ENCODE data around the gene CCDC102B.

The CCDC102B gene

DNA sequence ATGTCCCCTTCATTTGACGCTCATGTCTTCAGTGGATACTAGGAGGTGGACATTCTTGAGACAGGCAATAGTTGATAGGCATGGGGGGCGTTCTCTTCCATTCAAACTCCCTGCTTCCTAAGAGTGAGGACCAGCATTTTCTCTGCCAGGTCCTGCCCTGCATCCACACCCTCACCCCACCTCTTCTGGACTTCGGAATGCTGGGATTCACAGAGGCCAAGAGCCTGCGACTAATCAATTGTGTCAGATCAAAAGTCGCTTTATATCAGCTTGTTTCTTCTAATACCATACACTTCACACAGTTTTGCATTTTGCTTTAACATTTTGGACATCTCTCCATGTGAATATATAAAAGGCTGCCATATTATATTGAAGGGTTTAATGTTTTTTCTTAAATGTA, 210.7 kb downstream of the CCDC102B start:
- Histone ChIP-seq H3K9me3 (ENCODE audit: severe bottlenecking) (no peaks in the 10 kb centered on the region), H3K4me1 (ENCODE audit: insufficient read depth, poor library complexity, severe bottlenecking) (no peaks in the 10 kb centered on the region), H3K27me3 (ENCODE audit: insufficient read depth, poor library complexity, severe bottlenecking) (no peaks in the 10 kb centered on the region), H3K4me3 (ENCODE audit: severe bottlenecking) (no peak overlapping the region), H3K36me3 (ENCODE audit: low read depth) (no peaks in the 10 kb centered on the region), H3K27ac (ENCODE audit: poor library complexity, severe bottlenecking) (no peak overlapping the region)
- ATAC-seq (ENCODE audit: low read depth) (no peak), DNase-seq (ENCODE audit: low spot score) (no peak)
- TF ChIP-seq, protein P1, sequence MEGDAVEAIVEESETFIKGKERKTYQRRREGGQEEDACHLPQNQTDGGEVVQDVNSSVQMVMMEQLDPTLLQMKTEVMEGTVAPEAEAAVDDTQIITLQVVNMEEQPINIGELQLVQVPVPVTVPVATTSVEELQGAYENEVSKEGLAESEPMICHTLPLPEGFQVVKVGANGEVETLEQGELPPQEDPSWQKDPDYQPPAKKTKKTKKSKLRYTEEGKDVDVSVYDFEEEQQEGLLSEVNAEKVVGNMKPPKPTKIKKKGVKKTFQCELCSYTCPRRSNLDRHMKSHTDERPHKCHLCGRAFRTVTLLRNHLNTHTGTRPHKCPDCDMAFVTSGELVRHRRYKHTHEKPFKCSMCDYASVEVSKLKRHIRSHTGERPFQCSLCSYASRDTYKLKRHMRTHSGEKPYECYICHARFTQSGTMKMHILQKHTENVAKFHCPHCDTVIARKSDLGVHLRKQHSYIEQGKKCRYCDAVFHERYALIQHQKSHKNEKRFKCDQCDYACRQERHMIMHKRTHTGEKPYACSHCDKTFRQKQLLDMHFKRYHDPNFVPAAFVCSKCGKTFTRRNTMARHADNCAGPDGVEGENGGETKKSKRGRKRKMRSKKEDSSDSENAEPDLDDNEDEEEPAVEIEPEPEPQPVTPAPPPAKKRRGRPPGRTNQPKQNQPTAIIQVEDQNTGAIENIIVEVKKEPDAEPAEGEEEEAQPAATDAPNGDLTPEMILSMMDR (IDR thresholded peaks at IDR 0.05; ENCODE audit: poor library complexity, severe bottlenecking), result no peak

DNA sequence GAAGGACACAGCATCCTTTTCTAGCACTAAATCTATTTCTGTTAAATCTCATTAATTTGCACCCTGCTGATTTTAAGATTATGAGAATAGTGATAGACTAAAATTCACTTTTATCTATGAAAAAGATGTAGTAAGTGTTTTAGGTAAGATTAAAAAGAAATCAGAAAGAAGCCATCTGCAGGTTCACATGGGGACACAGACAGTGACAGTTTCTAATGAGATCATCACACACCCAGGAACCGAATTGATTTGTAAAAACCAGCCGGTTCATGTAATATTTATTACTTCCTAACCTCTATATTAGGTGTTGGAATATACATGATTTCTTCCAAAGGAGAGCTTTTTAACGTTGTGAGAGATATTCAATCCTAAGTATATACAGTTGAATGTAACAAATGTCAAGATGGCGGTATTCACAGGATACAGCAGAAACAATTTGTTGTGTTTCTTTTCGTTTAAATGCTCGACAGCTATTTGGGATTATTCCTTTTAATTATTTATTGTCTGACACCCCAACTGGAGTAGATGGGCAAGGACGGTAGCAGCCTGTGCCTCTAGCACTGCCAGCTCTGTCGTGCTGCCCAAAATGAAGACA, 223.4 kb downstream of the CCDC102B start:
- TF ChIP-seq, protein P1 (IDR thresholded peaks at IDR 0.05; ENCODE audit: poor library complexity, severe bottlenecking), result no peak

DNA sequence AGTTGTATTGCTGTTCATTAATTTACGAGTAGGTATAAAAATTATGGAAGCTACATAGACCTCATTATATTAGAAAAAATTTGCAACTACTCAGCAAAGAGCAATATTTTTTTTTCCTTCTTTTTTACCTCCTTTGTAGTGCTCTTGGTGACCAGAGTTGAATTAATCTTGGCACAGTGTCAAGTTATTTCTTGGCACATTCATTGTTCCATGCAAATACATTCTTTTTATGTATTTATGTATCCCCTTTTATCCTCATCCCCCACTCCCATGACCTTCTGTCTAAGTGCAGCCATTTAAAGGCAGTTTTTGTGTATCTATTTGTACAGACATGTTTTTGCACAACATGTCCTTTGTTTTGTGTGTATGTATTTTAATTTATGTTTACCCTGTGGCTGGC, 224.5 kb downstream of the CCDC102B start:
- DNase-seq (ENCODE audit: low spot score), result no peak

More for the DNA sequence above, 223.4 kb downstream of the CCDC102B start:
- peaks cover 7% of the 10 kb centered on the region for H3K27me3 ChIP-seq (ENCODE audit: insufficient read depth, poor library complexity, severe bottlenecking)
- H3K9me3 ChIP-seq (ENCODE audit: severe bottlenecking), result peaks cover 3% of the 10 kb centered on the region
- DNase-seq (ENCODE audit: low spot score) (no peak), ATAC-seq (ENCODE audit: low read depth) (no peak)
- no peak overlapping the region for H3K4me3 ChIP-seq (ENCODE audit: severe bottlenecking)
- H3K36me3 ChIP-seq (ENCODE audit: low read depth), result no peaks in the 10 kb centered on the region
- no peaks in the 10 kb centered on the region for H3K4me1 ChIP-seq (ENCODE audit: insufficient read depth, poor library complexity, severe bottlenecking)
- H3K27ac ChIP-seq (ENCODE audit: poor library complexity, severe bottlenecking), result no peak overlapping the region

DNA sequence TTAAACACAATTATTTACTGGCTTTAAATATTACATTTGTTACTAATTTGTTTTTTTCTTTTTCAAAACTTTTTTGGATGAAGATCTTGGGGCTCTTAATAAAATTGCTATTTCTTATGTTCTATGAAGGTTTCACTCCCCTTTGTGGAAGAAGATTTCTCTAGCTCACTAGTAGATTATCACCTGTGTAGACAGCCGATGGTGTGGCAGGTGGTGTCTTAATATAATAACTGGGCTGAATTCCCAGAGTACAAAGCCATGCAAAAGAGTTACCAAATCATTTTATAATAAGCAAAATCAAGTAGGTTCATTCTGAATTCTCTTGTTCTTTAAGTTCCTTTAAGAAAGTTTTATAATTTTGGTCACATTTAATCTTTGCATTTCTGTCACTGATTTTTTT, 233.7 kb downstream of the CCDC102B start:
- no peaks in the 10 kb centered on the region for H3K4me1 ChIP-seq (ENCODE audit: insufficient read depth, poor library complexity, severe bottlenecking)
- no peaks in the 10 kb centered on the region for H3K36me3 ChIP-seq (ENCODE audit: low read depth)
- no peak overlapping the region for H3K4me3 ChIP-seq (ENCODE audit: severe bottlenecking)
- H3K27ac ChIP-seq (ENCODE audit: poor library complexity, severe bottlenecking), result no peak overlapping the region
- H3K27me3 ChIP-seq (ENCODE audit: insufficient read depth, poor library complexity, severe bottlenecking), result no peaks in the 10 kb centered on the region
- DNase-seq (ENCODE audit: low spot score) (no peak), ATAC-seq (ENCODE audit: low read depth) (no peak)
- TF ChIP-seq, protein P1 (IDR thresholded peaks at IDR 0.05; ENCODE audit: poor library complexity, severe bottlenecking), result no peak
- no peaks in the 10 kb centered on the region for H3K9me3 ChIP-seq (ENCODE audit: severe bottlenecking)

More for the DNA sequence above, 224.5 kb downstream of the CCDC102B start:
- TF ChIP-seq, protein P1 (IDR thresholded peaks at IDR 0.05; ENCODE audit: poor library complexity, severe bottlenecking), result no peak
- no peak overlapping the region for H3K4me3 ChIP-seq (ENCODE audit: severe bottlenecking)
- H3K36me3 ChIP-seq (ENCODE audit: low read depth), result no peaks in the 10 kb centered on the region
- H3K27me3 ChIP-seq (ENCODE audit: insufficient read depth, poor library complexity, severe bottlenecking), result peaks cover 7% of the 10 kb centered on the region
- H3K4me1 ChIP-seq (ENCODE audit: insufficient read depth, poor library complexity, severe bottlenecking), result no peaks in the 10 kb centered on the region
- no peak for ATAC-seq (ENCODE audit: low read depth)
- H3K9me3 ChIP-seq (ENCODE audit: severe bottlenecking), result peaks cover 3% of the 10 kb centered on the region
- H3K27ac ChIP-seq (ENCODE audit: poor library complexity, severe bottlenecking), result no peak overlapping the region

DNA sequence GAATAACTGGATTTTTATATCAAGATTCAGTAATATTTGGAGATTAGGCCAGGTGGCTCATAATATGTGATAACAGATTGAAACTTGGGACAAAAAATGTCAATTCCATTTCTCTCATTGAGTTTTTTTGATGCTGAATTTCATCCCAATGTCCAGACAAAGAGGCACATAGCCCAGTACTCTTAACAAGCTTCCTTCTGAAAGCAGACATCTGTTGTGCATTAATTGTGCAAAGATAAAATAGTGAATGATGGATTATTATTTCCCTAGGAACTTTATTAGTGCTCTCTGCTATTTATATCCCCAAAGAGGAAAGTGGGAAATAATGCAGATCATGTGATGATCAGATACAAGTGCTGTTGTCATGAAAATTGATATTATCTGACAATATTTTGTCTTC, 234.1 kb downstream of the CCDC102B start:
- TF ChIP-seq, protein P1 (IDR thresholded peaks at IDR 0.05; ENCODE audit: poor library complexity, severe bottlenecking), result no peak
- DNase-seq (ENCODE audit: low spot score) (no peak), ATAC-seq (ENCODE audit: low read depth) (no peak)
- Histone ChIP-seq H3K4me3 (ENCODE audit: severe bottlenecking) (no peak overlapping the region), H3K27ac (ENCODE audit: poor library complexity, severe bottlenecking) (no peak overlapping the region), H3K36me3 (ENCODE audit: low read depth) (no peaks in the 10 kb centered on the region), H3K9me3 (ENCODE audit: severe bottlenecking) (no peaks in the 10 kb centered on the region), H3K27me3 (ENCODE audit: insufficient read depth, poor library complexity, severe bottlenecking) (no peaks in the 10 kb centered on the region), H3K4me1 (ENCODE audit: insufficient read depth, poor library complexity, severe bottlenecking) (no peaks in the 10 kb centered on the region)

All from RWPE2 (cell line).